ENCODE results near the gene BRI3BP. TPM values are rescaled to one million over a fixed set of nuclear protein-coding genes. Genes with fewer than 3 reads are reported as not detected.
A peak's percentile ranks its signal among the peaks of the same experiment; 100 is the strongest.

BRI3BP gene
- total and polyA plus RNA-seq, 9 of the 15 experiments (the other 6 are each of a cell fraction or from before 2014, with no cell fraction given), result 12.3 to 25.0 (median 16.6) TPM

GRCh38 chr12:124976999-124977398 lies 16.4 kb upstream of the BRI3BP start (continued):
- no peak for TF ChIP-seq CUX1 (CRISPR knock-in tag; IDR thresholded peaks at IDR 0.05)
- no peak for TF ChIP-seq ESRRA (IDR thresholded peaks at IDR 0.05; ENCODE audit: borderline replicate concordance, low read depth)
- no peak for TF ChIP-seq TAF15 (IDR thresholded peaks at IDR 0.05; ENCODE audit: low read depth, low read length)
- no peak for TF ChIP-seq SNAPC5 (CRISPR knock-in tag; IDR thresholded peaks at IDR 0.05)
- peak in 1 of 2 experiments; percentile 63; a peak in 1 of 4 replicates for TF ChIP-seq RCOR1 (IDR thresholded peaks at IDR 0.05; ENCODE audit: borderline replicate concordance in 1 of 2, low read depth in 2 of 2, low read length in 2 of 2)
- no peak for TF ChIP-seq ZC3H4 (CRISPR knock-in tag; IDR thresholded peaks at IDR 0.05; ENCODE audit: borderline replicate concordance)
